Keratinocyte (primary cell): ENCODE results near the gene ZSWIM6. TPM values are rescaled to one million over a fixed set of nuclear protein-coding genes. Genes with fewer than 3 reads are reported as not detected.

Source experiments
- DNase-seq: peaks from one replicate; pipeline ENCODE4 v3.0.0-alpha.2; 2011; ENCODE audit warnings: low read depth, missing footprints, low spot score
- FAIRE-seq: peaks from 2 replicates; lab custom pipeline; 2011; peaks lifted over from hg19 to GRCh38; lab: Jason Lieb, UNC
- H2AFZ ChIP-seq: 2 replicates; pipeline ENCODE4 v1.6.0; 2012; ENCODE audit warnings: low read length, control low read depth, inconsistent platforms; ENCODE audit not compliant: control insufficient read depth
- H3K27ac ChIP-seq: 2 replicates; pipeline ENCODE4 v1.5.1; 2011; ENCODE audit warnings: low read length; ENCODE audit not compliant: control insufficient read depth, insufficient read depth
- H3K27me3 ChIP-seq: 3 replicates; pipeline ENCODE4 v1.6.0; 2011; ENCODE audit warnings: low read length; ENCODE audit not compliant: control insufficient read depth, insufficient read depth; ENCODE audit errors: extremely low read depth
- H3K36me3 ChIP-seq, 2 experiments: 2 replicates in 1 of 2; 3 replicates in 1 of 2; pipeline ENCODE4 v1.5.1; 2011; ENCODE audit warnings: low read length in 2 of 2, mild to moderate bottlenecking in 1 of 2; ENCODE audit not compliant: control insufficient read depth in 2 of 2, insufficient read depth in 2 of 2; ENCODE audit errors: extremely low read depth in 1 of 2
- H3K4me1 ChIP-seq: 3 replicates; pipeline ENCODE4 v1.5.1; 2011; ENCODE audit warnings: low read length; ENCODE audit not compliant: control insufficient read depth, insufficient read depth; ENCODE audit errors: extremely low read depth
- H3K4me2 ChIP-seq: 3 replicates; pipeline ENCODE4 v1.6.0; 2011; ENCODE audit warnings: low read depth, low read length; ENCODE audit not compliant: control insufficient read depth, insufficient read depth; ENCODE audit errors: extremely low read depth
- H3K4me3 ChIP-seq, 3 experiments: fragments of 200-600 bp in 1 of 3; sonication (generic) in 1 of 3; 2 replicates in 2 of 3; 3 replicates in 1 of 3; pipeline ENCODE4 v1.5.1; 2011 to 2016; ENCODE audit warnings: low read length in 3 of 3, mild to moderate bottlenecking in 3 of 3, control low read depth in 2 of 3, inconsistent platforms in 1 of 3, low read depth in 1 of 3, mixed read lengths in 1 of 3, mixed run types in 1 of 3, moderate library complexity in 1 of 3; ENCODE audit not compliant: control insufficient read depth in 2 of 3, insufficient read depth in 2 of 3; ENCODE audit errors: extremely low read depth in 1 of 3
- H3K79me2 ChIP-seq: 2 replicates; pipeline ENCODE4 v1.6.0; 2012; ENCODE audit warnings: low read length; ENCODE audit not compliant: control insufficient read depth, insufficient read depth
- H3K9ac ChIP-seq: 3 replicates; pipeline ENCODE4 v1.6.0; 2011; ENCODE audit warnings: low read length; ENCODE audit not compliant: control insufficient read depth, insufficient read depth; ENCODE audit errors: extremely low read depth
- H3K9me1 ChIP-seq: 3 replicates; pipeline ENCODE4 v1.6.0; 2011; ENCODE audit warnings: low read length; ENCODE audit not compliant: control insufficient read depth, insufficient read depth; ENCODE audit errors: extremely low read depth
- H3K9me3 ChIP-seq: 2 replicates; pipeline ENCODE4 v1.5.1; 2012; ENCODE audit warnings: low read depth, low read length; ENCODE audit not compliant: control insufficient read depth
- H4K20me1 ChIP-seq: 3 replicates; pipeline ENCODE4 v1.6.0; 2011; ENCODE audit warnings: low read length; ENCODE audit not compliant: control insufficient read depth, insufficient read depth; ENCODE audit errors: extremely low read depth
- EZH2 ChIP-seq: IDR thresholded peaks from one replicate; pipeline ENCODE4 v1.6.1; 2012; ENCODE audit warnings: inconsistent platforms, mild to moderate bottlenecking, low read length, moderate library complexity
- dilution Hi-C: fragments of 300-500 bp; cut with MboI; formaldehyde crosslinking; loops from one replicate; pipeline ENCODE4 v1.7.0; 2020; ENCODE audit warnings: low sequenced_read_pairs; ENCODE audit not compliant: extremely low pct_ligation_motif_present
- polyA plus RNA-seq, 5 experiments: library from polyadenylated mRNA; depleted of rRNA in 3 of 5; stranded (reverse) in 3 of 5; stranded (forward) in 1 of 5; unstranded in 1 of 5; fragments of >200 nt; gene quantifications; 1 replicate in 1 of 5; 2 replicates in 3 of 5; 3 replicates in 1 of 5; pipeline versions ENCODE4 v1.2.1 to v1.2.3, GENCODE V29; 2011 to 2012; ENCODE audit warnings: missing spikeins in 2 of 5, low read depth in 1 of 5, low replicate concordance in 1 of 5
- TF ChIP-seq, protein P1 (sequence below), 3 experiments: IDR thresholded peaks in 1 of 3; conservative IDR thresholded peaks in 1 of 3; optimal IDR thresholded peaks in 1 of 3; 2 replicates in 2 of 3; 3 replicates in 1 of 3; pipeline versions ENCODE3 to v1.5.1; 2011; ENCODE audit warnings: low read length in 3 of 3, mild to moderate bottlenecking in 3 of 3, moderate library complexity in 2 of 3, control low read depth in 1 of 3, inconsistent platforms in 1 of 3; ENCODE audit not compliant: insufficient read depth in 2 of 3; ENCODE audit errors: extremely low read depth in 1 of 3

ZSWIM6 gene
- polyA plus RNA-seq, 1 donor (not counting 4 experiments of a cell fraction or from before 2014, with no cell fraction given): 9.9 TPM

DNA sequence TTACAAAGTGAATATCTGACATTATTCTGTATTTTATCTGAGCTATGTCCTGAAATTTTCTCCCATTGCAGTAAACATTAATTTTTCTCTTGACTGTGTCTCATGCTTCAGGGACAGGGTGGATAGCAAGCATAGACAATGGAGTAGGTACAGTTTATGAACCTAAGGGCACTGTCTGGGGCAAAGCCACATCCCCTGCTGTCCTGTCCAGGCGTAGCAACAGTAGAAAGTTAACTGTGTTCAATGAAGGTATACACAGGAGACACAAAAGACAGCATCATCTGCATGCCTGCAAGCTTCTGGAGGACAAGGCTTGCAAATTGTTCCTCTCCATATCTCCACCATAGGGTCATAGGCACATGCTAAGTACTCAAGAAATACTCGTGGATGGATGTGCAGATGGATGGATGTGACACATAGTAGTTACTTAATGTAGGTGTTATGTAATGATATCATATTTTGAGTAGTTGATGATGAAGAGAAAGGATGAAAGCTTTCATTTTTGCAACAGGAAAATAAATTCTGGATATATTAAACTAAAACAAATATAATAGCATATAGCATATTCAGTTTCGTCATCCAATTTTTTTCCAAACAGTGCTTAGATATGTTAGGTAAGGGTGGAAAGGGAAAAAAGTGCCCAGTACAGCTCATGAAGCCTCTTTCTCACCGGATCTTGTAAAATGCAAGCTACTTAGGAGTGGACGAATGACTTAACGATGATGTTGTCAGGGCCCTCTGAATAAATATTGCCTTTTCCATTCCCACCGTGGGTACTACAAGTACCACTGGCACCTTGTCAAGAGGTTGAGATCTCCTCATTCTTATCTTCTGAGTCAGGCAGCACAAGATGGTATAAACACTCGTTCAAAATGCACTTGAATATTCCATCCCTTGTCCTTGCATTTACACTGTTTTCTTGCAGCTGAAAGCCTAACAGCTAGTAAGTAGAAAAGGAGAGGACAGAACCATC, 19.9 kb upstream of the ZSWIM6 start:
- no peak for TF ChIP-seq EZH2
- TF ChIP-seq, protein P1, sequence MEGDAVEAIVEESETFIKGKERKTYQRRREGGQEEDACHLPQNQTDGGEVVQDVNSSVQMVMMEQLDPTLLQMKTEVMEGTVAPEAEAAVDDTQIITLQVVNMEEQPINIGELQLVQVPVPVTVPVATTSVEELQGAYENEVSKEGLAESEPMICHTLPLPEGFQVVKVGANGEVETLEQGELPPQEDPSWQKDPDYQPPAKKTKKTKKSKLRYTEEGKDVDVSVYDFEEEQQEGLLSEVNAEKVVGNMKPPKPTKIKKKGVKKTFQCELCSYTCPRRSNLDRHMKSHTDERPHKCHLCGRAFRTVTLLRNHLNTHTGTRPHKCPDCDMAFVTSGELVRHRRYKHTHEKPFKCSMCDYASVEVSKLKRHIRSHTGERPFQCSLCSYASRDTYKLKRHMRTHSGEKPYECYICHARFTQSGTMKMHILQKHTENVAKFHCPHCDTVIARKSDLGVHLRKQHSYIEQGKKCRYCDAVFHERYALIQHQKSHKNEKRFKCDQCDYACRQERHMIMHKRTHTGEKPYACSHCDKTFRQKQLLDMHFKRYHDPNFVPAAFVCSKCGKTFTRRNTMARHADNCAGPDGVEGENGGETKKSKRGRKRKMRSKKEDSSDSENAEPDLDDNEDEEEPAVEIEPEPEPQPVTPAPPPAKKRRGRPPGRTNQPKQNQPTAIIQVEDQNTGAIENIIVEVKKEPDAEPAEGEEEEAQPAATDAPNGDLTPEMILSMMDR (optimal IDR thresholded peaks at IDR 0.05 in 1 of 3, IDR thresholded peaks at IDR 0.05 in 1 of 3, conservative IDR thresholded peaks at IDR 0.05 in 1 of 3; ENCODE audit: extremely low read depth in 1 of 3, insufficient read depth in 2 of 3, low read length in 3 of 3): no peak
- Histone ChIP-seq H4K20me1 (no peaks in the 10 kb centered on the region), H3K9me3 (no peaks in the 10 kb centered on the region), H3K4me1 (peaks cover 29% of the 10 kb centered on the region), H3K9me1 (no peaks in the 10 kb centered on the region), H3K36me3 (no peaks in the 10 kb centered on the region), H2AFZ (no peak overlapping the region), H3K4me2 (no peak overlapping the region), H3K27me3 (no peaks in the 10 kb centered on the region), H3K4me3 (no peak overlapping the region), H3K79me2 (no peaks in the 10 kb centered on the region), H3K27ac (no peak overlapping the region), H3K9ac (no peak overlapping the region)
- DNase-seq (no peak), FAIRE-seq (no peak)
- dilution Hi-C loops: no loop called here

DNA sequence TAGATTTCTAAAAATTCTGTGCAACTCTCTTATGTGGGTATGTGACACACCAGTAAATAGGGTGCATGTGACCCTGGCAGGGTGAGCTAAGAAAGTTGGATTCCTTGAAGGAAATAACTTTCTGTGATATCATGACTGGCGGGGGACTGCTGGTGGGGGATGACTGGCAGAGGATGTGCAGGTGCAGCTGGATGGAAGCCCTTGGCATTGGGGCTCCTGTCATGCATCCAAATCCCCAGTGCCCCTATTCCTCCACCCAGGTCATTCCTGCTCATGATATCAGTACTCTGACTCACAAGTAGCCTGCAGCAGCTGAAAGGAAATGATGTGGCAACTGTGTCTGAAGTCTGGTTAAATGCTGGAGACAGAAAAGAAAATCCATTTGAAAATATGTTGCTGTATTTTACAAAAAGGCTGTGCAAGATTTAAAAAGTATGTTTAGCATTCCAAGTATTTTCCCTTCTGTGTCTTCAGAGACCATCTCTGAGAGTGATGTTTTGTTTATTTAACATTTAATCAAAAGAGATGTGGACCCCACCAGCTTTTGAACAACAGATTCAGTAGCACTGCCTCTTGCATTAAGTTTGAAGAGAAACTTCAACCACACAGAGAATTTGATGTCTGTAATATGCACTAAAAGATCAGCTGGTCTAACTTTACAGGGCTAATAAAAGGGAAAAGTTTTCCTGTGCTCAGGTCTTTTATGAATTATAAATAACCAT, 17.9 kb upstream of the ZSWIM6 start:
- TF ChIP-seq, protein P1 (optimal IDR thresholded peaks at IDR 0.05 in 1 of 3, IDR thresholded peaks at IDR 0.05 in 1 of 3, conservative IDR thresholded peaks at IDR 0.05 in 1 of 3; ENCODE audit: extremely low read depth in 1 of 3, insufficient read depth in 2 of 3, low read length in 3 of 3): no peak
- no peak for TF ChIP-seq EZH2
- Histone ChIP-seq H3K4me2 (peak overlapping the region; percentile 18), H3K79me2 (no peaks in the 10 kb centered on the region), H4K20me1 (no peaks in the 10 kb centered on the region), H3K9ac (no peak overlapping the region), H3K9me1 (no peaks in the 10 kb centered on the region), H3K27ac (peak overlapping the region; percentile 4), H3K4me3 (no peak overlapping the region), H2AFZ (no peak overlapping the region), H3K27me3 (no peaks in the 10 kb centered on the region), H3K9me3 (no peaks in the 10 kb centered on the region), H3K4me1 (peaks cover 22% of the 10 kb centered on the region), H3K36me3 (no peaks in the 10 kb centered on the region)
- DNase-seq (no peak), FAIRE-seq (peak; percentile 96)
- dilution Hi-C loops: no loop called here
